GM19099 (cell line): ENCODE measurements around the gene SSH3.

Source experiments
- POLR2A ChIP-seq: IDR thresholded peaks from 3 replicates; pipeline ENCODE4 v1.6.1; 2011; ENCODE audit warnings: low read depth; ENCODE audit not compliant: insufficient read length; ENCODE audit errors: extremely low read depth

The SSH3 gene

DNA sequence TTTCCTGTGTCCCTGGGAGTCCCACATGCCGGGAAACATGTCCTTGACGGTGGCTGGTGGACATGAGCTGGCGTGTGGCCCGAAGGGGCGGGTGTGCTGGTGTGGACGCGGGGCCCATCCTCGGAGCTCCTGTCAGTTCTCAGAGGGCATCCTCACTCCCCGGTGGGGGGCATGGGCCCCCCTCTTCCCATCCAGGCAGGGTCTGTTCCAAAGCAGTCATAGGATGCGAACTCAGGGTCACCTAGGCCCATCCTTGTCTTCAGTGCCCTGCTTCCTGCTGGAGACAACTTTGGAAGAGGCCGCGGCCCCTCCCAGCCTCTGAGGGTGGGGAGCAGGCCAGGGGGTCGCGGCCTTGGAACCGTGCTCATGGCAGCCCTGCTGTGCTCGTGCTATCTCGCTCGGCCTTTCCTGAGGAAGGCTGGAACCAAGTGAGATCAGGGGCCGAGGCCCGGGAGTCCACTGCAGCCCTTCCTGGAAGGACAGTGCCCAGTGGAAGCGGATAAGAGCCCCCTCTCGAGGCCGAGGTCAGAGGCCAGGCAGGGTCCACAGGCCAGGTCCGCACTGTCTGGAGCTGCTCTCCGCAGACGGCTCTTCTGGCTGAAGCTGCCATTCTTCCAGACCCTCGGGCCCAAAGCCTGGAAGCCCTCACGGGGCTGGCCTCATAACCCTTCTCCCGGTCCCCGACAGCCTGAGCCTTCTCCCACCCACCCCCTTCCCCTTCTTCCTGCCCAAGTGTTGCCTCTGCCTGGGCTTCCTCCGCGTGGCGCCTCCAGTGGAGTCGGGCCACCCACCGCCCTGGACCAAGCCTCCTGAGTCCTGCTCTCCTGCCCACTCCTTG, 28.3 kb upstream of the SSH3 start:
- no peak for TF ChIP-seq POLR2A

DNA sequence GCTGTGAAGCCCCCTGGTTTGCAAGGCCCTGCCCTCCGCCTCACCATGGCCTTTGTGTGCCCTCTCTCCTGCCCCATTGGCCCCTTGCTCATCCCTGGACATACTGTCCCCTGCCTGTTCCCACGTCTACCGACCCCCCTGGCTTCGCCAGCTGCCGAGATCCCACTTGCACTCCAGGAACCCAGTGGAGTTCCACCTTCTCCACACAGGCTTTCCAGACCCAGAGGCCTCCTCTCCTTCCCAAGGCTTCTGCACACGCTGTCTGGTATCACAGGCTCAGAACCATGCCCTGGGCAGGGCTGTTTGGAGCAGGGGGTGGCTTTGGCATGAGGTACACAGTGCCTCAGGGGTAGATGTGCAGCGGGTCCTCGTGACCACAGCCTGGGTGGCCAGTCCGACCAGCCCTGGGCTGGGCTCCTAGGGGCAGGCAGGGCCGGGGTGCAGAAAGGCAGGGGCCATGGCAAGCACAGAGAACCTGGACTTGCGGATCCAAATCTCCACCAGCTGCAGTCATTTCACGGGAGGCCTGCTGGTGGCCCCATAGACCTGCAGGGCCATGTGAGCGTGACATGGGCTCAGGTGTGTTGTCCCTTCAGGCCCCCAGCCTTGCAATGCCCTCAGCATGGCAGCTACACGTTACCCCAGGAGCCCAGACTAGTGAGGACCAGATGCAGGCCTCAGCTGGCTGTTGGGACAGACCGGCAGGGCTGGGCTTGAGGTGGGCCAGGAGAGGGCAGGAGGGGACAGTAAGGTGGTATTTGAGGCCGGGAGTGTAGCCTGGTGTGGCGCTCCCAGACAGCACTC, 27.5 kb upstream of the SSH3 start:
- TF ChIP-seq POLR2A: peak; percentile 12

GRCh38 chr11:67276781-67277230, 26.5 kb upstream of the SSH3 start:
- TF ChIP-seq POLR2A: peak; percentile 7

DNA sequence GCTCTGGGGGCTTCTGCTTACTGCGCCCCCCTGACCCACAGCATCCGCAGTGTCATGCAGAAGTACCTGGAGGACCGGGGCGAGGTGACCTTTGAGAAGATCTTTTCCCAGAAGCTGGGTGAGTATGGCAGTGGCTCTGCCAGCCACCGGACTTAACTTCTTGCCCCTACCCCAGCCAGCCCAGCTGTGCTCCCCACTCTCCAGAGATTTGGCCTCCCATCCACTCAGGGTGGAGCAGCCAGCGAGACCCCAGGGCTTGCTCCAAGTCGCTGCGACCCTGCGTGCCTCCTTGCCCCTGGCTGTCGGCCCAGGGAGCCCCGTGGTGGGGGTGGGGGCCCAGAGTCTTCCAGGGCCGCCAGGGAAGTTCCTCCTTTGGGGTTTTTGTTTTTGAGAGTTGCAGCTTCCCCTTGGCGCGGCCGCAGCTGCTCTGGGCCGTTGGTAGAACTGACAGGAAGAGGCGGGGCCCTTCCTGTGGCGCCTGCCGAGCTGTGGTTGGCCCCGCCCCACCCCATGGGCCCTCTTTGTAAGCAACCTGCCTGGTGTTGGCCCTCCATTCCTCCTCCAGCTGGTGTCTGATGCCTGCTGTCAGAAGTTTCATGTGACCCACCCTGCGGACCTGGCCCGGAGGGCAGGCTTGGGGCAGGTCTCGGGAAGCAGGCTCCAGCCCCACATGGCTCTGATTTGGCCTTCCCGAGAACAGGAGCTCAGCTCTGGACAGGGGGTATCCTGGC, 25.9 kb upstream of the SSH3 start:
- TF ChIP-seq POLR2A: peak; percentile 60

GRCh38 chr11:67278135-67278938, 25.0 kb upstream of the SSH3 start:
- TF ChIP-seq POLR2A: no peak

- TF ChIP-seq POLR2A: peak; percentile 6
These were observed 24.3 kb upstream of the SSH3 start for GRCh38 chr11:67278939-67279588.

DNA sequence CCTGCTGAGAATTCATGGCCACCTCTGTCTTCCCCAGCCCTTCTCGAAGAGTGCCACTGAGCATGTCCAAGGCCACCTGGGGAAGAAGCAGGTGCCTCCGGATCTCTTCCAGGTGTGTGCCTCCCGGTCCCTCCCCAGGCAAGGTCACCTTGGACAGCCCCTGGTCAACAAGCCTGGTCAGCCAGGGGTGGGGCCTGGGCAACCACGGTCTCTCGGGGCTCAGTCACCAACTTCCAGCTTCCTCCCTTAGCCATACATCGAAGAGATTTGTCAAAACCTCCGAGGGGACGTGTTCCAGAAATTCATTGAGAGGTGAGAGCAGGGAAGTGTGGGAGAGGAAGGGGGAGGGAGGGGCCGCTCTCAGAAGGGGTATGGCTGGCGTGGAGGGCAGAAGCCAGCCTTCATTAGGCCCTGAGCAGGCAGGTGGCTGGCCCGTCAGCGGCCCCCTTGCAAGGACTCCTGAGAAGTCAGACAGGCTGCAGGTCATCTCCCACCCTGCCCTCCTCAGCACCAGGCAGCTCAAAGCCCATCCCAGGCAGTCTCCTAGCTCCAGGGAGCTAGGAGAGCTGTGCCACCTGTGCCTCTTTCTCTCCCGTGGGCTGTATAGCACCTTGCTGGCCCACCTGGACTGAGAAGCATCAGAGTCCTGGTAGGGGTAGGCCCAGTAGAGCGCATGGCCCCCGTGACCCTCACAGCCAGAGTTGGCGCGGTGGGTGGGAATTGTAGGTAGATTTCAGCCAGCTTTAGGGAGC, 23.6 kb upstream of the SSH3 start:
- no peak for TF ChIP-seq POLR2A

DNA sequence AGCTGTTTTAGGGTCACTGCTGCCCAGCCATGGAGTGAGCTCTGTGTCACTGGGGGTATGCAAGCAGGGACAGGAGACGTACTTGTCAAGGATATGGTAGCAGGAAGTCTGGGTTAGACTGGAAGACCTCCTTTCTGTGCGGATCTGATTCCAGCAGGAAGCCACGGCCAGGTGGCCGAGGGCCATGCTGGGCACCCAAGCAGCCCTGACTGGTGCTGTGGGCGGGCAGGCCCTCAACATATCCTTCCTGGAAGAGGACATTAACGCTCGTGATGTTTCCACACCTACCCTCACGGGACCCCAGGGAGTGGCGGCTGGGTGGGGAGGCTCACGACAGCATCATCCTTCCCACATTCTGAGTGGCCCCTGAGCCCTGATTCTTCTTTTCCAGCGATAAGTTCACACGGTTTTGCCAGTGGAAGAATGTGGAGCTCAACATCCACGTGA, 23.0 kb upstream of the SSH3 start:
- no peak for TF ChIP-seq POLR2A

DNA sequence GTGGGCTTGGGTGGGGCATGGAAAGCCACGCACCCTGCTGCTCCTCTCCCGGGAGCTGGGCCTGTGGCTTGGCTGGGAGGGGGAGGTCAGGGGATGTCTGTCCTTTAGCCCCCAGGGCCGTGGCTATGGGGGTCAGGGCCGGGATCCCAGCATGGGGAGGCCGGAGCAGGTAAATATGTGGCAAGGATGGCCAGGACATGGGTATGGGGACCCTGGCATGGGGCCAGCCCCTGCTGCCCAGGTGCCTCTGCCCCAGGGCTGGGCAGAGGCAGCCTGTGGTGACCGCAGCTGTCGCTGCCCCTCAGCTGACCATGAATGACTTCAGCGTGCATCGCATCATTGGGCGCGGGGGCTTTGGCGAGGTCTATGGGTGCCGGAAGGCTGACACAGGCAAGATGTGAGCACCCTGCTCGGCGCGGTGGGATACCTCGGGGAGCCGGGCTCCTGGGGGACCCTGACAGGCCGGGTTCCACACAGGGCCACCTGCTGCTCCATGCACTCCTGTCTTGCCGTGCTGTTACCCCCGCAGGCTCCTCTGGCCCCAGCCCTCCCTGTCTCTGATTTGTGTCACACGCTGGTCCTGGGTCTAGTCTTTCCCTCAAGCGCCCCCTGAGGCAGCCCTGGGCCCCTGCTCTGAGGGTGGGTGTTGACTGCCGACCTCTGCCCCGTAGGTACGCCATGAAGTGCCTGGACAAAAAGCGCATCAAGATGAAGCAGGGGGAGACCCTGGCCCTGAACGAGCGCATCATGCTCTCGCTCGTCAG, 22.4 kb upstream of the SSH3 start:
- no peak for TF ChIP-seq POLR2A

GRCh38 chr11:67281552-67282150, 21.7 kb upstream of the SSH3 start:
- TF ChIP-seq POLR2A: no peak

- no peak for TF ChIP-seq POLR2A
These were observed 21.0 kb upstream of the SSH3 start for GRCh38 chr11:67282155-67282875.
